ENCODE results near the gene PPP2R2C.

GRCh38 chr4:6381571-6382123 is 90.8 kb downstream of the PPP2R2C start:
- TF ChIP-seq CTCF (conservative IDR thresholded peaks at IDR 0.05; ENCODE audit: low read length) (no peak), EZH2phosphoT487 (IDR thresholded peaks at IDR 0.05; ENCODE audit: borderline replicate concordance) (no peak)
